T-helper 1 cell treated with Interleukin-12 subunit alpha and Interleukin-12 subunit beta and Interleukin-4 antibody, amounts not matched to agents 30 μg/mL and 1 μg/mL, for 36 hours (primary cell): Measurements from ENCODE around the gene FAM131C.
A peak's percentile ranks its signal among the peaks of the same experiment; 100 is the strongest.

Source experiments
- H3K27ac Mint-ChIP-seq: one replicate; pipeline ENCODE4 v1.8.0; 2021; ENCODE audit warnings: mild to moderate bottlenecking, mixed read lengths
- H3K27me3 Mint-ChIP-seq: one replicate; pipeline ENCODE4 v1.8.0; 2021; ENCODE audit warnings: low read depth, mixed read lengths
- H3K36me3 Mint-ChIP-seq: one replicate; pipeline ENCODE4 v1.8.0; 2021; ENCODE audit warnings: low read depth, mixed read lengths
- H3K4me1 Mint-ChIP-seq: one replicate; pipeline ENCODE4 v1.8.0; 2021; ENCODE audit warnings: low read depth, mixed read lengths
- H3K4me3 Mint-ChIP-seq: one replicate; pipeline ENCODE4 v1.8.0; 2021; ENCODE audit warnings: mild to moderate bottlenecking, moderate library complexity, mixed read lengths
- H3K9me3 Mint-ChIP-seq: one replicate; pipeline ENCODE4 v1.8.0; 2021; ENCODE audit warnings: mixed read lengths

Gene FAM131C

DNA sequence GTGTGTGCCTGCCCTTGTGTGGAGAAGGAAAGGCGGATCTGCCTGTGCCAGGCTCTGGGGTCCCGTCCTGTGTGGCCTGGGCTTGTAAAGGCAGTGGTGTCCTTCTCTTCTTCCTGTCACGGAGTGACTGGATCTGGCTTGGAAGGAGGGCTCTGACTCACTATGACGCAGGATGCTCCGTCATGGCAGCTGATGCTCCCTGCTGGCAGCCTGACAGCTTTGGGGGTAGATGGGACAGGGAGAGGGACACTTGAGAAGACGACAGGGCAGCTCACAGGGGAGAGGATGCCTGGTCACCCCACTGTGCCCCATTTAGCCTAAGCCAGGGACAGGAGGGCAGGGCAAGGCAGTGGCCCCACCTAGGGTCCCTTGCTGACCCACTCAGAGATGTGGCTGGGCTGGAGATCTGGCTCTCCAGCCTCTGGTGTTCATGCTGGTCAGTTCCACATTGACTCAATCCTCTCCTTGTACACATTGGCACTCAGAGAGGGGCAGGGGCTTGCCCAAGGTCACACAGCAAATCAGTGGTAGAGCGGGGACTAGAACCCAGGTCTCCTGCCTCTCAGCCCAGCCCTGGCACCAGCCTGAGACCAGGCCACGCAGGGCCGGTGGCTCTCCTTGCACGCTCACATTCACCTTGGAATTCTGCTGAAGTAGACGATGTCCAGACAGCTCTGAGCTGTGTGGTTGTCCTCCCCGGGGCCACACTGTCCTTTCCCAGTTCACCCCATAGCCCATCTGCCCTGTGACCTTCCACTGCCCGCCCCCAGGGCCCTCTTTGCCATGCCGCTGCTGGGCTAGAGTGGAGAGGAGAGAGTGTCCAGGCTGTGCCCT lies 2.8 kb upstream of the FAM131C start:
- Mint-ChIP-seq H3K36me3 (no peaks in the 10 kb centered on the region), H3K4me3 (no peak overlapping the region)

DNA sequence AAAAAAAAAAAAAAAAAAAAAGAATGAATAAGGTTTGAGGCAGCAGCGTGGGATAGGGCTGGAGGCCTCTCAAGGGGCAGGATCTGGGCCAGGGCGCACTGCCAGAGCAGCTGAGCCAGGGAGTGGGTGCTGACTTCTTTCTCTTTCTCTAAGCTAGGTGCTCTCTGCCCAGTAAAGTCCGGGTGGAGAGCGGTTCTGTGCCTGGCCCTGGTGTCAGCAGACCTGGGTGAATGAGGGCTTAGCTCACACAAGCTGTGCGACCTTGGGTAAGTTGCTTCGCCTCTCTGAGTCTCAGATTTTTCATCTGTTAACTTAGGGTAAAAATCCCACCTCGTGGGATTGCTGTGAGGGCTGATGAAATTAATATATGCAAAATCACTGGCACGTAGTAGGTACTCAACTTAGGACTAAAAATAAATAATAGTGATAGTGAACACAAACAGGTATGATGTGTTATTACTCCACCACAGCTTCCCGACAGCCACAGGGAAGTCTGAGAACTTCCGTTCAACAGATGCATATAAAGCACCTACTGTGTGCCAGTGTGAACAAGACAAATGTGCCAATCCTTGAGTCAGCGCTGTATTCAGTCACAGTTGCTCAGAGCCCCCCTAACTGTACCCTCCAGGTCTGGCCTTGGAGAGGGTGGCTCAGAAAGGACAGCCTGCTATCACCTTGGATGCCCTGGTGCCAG lies 2.0 kb upstream of the FAM131C start:
- Mint-ChIP-seq H3K36me3 (no peaks in the 10 kb centered on the region), H3K9me3 (no peaks in the 10 kb centered on the region), H3K27ac (no peak overlapping the region), H3K4me1 (peaks cover 11% of the 10 kb centered on the region), H3K27me3 (peaks cover 26% of the 10 kb centered on the region), H3K4me3 (no peak overlapping the region)

More for the DNA sequence above, 2.8 kb upstream of the FAM131C start:
- no peak overlapping the region for H3K27ac Mint-ChIP-seq
- H3K4me1 Mint-ChIP-seq, result peaks cover 11% of the 10 kb centered on the region
- H3K27me3 Mint-ChIP-seq, result peaks cover 25% of the 10 kb centered on the region
- no peaks in the 10 kb centered on the region for H3K9me3 Mint-ChIP-seq

DNA sequence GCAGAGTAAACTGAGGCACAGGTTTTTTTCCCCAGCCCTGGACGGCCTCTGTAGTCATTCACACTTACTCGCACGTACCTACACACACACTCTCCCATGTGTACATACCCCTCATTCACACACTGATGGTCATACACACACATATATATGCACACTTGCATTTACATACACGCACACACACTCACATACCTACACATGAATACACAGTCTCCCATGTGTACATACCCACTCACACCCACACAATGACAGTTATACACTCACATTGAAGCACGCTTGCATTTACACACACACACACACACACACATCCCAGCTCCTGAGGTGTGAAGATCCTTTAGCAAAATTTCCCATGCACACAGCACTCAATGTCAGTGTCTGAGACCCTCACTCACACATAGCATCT lies 766 bp upstream of the FAM131C start:
- H3K4me3 Mint-ChIP-seq, result peak overlapping the region; percentile 17
- H3K9me3 Mint-ChIP-seq, result no peaks in the 10 kb centered on the region
- peaks cover 26% of the 10 kb centered on the region for H3K27me3 Mint-ChIP-seq
- no peaks in the 10 kb centered on the region for H3K36me3 Mint-ChIP-seq
- peaks cover 18% of the 10 kb centered on the region for H3K4me1 Mint-ChIP-seq
- H3K27ac Mint-ChIP-seq, result no peak overlapping the region

DNA sequence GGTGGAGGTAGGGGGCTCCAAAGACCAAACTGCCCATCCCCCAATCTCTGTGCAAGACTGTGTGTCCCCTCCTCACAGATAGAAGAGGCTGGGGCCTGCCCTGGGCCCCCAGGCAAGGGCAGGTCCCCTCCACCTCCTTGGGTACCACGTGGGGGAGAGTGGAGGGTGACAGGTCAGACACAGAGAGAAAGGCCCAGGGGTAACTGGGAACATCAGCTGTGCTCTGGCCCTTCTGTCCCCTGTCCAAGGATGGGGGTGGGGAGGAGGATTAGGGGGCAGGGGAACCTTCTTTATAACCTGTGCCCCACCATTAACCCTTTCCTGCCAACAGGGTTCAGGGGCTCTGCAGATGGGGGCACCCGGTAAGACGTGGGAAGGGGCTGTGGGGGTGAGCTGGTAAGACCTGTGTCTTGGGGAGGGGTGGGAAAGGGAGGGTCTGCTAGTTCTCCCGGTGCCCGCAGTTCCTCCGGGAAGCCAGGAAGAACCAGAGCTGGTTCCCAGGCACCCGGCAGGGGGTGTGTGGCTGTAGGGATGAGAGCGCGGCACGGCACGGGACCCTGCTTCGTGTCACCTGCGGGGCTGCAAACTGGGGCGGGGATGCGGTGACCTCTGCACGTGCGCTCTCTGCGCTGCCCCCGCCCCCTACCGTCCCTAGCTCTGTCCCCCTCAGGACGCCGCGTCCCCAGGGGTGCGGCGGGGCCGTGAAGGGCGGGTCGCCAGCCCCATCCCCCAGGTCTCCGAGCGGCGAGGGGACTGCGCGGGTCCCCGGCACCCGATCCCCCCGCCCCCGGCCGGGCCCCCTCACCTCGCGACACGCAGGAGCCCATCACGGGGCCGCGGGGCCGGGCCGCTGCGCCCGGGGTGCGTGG lies 601 bp downstream of the FAM131C start:
- no peak overlapping the region for H3K27ac Mint-ChIP-seq
- H3K4me3 Mint-ChIP-seq, result no peak overlapping the region

DNA sequence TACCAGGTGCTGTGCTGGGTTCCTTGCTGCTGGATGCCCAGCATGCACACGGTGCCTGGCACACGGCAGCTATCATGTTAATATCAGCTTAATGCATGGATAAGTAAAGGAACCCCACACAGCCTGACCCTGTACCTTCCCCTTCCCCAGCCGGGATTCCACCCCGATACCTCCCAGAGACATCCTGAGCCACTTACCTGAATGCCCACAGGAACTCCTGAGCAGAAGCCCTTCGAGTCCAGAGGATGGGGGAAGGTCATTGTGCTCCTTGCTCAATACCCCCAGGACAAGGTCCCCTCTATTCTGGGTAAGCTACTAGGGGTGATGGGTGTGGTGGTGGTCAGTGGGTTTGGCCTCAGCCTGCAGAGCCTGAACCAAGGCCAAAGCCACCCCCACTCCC lies 1.4 kb downstream of the FAM131C start:
- Mint-ChIP-seq H3K4me3 (no peak overlapping the region), H3K27me3 (peaks cover 31% of the 10 kb centered on the region), H3K27ac (no peak overlapping the region), H3K36me3 (no peaks in the 10 kb centered on the region), H3K9me3 (no peaks in the 10 kb centered on the region), H3K4me1 (peaks cover 20% of the 10 kb centered on the region)

More for the DNA sequence above, 601 bp downstream of the FAM131C start:
- Mint-ChIP-seq H3K27me3 (peaks cover 26% of the 10 kb centered on the region), H3K9me3 (no peaks in the 10 kb centered on the region), H3K4me1 (peaks cover 17% of the 10 kb centered on the region), H3K36me3 (no peaks in the 10 kb centered on the region)

DNA sequence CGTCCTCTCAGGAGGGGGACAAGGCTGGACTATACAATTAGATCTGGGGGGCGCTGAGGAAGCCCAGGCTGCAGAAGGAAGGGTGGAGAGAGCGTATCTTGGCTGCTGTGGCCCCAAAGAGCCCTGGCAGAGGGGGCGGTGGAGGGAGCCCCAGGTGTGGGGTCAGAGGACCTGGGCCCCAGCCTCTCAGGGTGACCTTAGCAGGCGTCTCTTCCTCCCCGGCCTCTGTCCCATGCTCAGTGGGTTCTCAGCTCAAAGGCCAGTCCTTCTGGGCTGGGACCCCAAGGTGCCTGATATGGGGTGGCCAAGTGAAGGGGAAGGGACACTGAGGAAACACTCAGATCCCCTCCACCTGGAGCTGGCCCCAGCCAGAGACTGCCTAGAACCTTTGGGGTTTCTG lies 1.8 kb downstream of the FAM131C start:
- no peak overlapping the region for H3K4me3 Mint-ChIP-seq
- H3K9me3 Mint-ChIP-seq, result no peaks in the 10 kb centered on the region
- peaks cover 31% of the 10 kb centered on the region for H3K27me3 Mint-ChIP-seq
- no peak overlapping the region for H3K27ac Mint-ChIP-seq
- H3K4me1 Mint-ChIP-seq, result peaks cover 20% of the 10 kb centered on the region
- H3K36me3 Mint-ChIP-seq, result no peaks in the 10 kb centered on the region

DNA sequence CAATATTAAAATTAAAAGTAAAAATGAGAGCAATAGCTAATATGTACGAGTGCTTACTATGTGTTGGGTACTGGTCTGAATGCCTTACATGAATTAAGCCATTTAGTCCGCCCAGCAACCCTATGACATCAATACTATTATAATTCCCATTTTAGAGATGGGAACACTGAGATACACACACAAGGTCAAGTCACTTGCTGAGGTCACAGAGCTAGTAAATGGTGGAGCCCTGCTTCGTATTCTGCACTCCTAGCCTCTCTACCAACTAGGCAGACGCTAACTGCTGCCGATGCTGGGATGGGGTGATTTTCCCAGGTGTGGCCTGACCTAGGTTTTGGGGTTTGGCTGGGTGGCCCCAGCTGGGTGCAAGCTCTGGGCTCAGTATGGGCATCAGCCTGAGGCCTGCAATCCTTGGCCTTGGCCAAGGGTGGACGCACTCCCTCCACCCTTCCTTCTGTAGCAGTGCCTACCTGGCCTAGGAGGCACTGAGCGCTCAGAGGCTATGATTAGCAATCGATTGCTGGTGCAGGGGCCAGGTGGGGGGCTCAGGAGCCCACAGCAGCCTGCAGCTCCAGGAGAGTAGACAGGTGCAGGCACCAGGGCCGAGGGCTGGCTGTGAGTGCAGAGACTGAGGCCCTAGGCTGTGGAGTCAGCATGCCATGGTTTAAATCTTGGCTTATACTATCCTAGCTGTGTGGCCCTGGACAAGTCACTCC lies 2.7 kb downstream of the FAM131C start:
- H3K27ac Mint-ChIP-seq, result no peak overlapping the region
- H3K36me3 Mint-ChIP-seq, result no peaks in the 10 kb centered on the region
- H3K4me1 Mint-ChIP-seq, result peaks cover 20% of the 10 kb centered on the region
- peaks cover 31% of the 10 kb centered on the region for H3K27me3 Mint-ChIP-seq
- H3K4me3 Mint-ChIP-seq, result no peak overlapping the region
- no peaks in the 10 kb centered on the region for H3K9me3 Mint-ChIP-seq

DNA sequence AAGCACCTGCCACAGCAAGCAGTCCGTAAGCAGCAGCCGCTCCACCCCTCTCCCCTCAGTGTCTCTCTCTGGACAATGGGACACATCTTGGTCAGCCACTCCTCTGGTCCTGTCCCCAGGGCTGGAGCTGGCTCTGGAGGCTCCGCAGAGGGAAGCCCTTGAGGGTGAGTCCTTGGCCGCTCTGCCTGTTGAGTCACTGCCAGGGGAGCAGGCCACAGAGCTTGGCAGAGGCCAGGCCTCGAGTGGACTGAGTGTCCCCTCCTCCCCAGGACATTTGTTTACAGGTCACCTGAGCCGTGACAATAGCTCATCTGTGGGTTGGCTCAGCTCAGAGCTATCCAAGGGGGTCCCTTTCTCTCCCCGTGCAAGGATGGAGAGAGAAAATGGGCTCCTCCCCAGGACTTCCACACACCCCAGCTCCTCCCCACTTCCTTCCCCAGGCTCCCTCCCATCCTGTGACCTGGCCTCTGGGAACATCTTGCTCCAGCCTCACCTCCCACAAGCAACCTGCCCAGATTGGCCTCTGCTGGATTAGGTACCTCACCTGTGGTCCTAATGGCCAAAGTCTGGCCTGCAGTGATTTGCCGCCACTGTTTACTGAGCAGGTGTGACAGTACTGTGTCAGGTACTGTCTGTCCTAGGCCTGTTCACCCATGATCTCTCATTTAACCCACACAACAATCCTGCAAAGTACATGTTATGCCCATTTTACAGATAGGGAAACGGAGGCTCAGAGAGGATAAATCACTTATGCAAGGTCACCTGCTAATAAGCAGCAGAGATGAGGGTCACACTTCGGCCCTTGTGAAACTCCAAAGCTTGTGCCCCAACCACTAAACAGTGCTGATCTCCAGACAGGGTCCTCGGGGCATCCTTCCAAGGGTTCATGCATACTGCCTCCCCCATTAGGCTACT lies 4.8 kb downstream of the FAM131C start:
- Mint-ChIP-seq H3K27me3 (peaks cover 27% of the 10 kb centered on the region), H3K4me3 (no peak overlapping the region), H3K9me3 (no peaks in the 10 kb centered on the region), H3K4me1 (peaks cover 36% of the 10 kb centered on the region), H3K27ac (no peak overlapping the region), H3K36me3 (no peaks in the 10 kb centered on the region)

DNA sequence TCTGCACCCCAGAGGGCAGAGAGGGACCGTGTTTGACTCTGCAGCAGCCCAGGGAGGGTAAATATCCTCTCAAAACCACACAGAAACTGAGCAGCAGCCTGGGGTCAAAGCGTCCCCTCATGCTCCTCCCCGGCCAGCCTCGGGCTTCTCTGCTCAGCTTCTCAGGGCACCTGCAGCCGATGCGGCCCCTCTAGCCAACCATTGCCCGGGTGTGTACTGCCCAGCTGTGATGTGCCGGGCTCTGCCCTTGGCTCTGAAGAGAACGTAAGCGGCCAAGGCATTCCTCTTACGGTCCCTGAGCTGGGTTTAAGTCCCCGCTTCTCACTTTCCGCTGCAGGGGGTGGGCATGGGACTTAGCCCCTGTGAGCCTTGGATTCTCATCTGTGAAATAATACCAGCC lies 5.5 kb downstream of the FAM131C start:
- Mint-ChIP-seq H3K27ac (no peak overlapping the region), H3K27me3 (peaks cover 27% of the 10 kb centered on the region), H3K4me1 (peaks cover 36% of the 10 kb centered on the region), H3K36me3 (no peaks in the 10 kb centered on the region), H3K4me3 (no peak overlapping the region), H3K9me3 (no peaks in the 10 kb centered on the region)

DNA sequence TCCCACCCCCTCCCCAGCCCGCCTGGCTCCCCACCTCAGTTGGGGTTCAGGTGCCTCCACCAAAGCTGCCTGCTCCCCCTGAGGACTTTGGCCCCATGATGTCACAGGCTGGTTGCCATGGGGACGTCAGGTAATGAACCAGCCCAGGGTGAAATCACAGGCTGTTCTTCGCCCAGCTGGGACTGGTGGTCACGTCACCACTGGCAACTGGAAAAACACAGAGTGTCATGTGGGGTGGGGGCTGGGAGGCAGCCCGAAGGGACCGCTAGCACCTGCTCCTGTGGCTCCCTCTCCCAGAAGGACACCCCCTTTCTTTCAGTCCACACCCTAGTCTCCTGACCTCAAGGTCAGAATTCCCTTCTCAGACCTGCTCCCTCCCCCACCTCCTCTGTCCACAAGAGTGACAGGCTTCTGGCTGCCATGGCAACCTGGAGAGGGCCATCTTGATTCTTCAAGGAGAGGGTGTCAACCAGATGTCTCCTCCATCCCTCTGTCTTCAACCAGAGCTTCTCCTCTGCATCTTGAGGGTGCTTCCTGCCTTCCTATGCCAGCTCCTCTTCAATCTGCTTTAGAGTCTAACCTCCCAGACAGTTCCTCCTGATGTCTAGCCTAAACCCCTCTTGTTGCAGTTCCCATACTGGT lies 6.2 kb downstream of the FAM131C start:
- no peak overlapping the region for H3K4me3 Mint-ChIP-seq

DNA sequence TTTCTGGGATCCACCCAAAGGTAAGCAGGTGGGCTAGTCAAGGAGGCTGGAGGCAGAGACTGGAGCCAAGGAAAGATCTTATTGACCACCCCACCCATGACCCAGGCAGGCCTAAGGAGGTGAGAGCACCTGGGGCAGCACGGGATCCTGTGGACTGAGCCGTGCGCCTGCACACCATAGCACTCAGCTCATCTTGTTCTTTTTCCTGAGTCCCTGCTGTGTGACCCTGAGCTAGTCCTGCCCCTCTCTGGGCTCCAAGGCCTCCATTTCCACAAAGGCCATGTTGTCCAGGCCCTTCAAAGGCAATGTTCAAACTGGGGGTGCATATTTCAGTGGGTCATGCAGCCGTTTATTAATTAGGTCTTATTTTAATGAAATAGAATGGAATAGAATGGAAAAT lies 7.2 kb downstream of the FAM131C start:
- H3K9me3 Mint-ChIP-seq, result no peaks in the 10 kb centered on the region
- no peaks in the 10 kb centered on the region for H3K36me3 Mint-ChIP-seq
- peaks cover 34% of the 10 kb centered on the region for H3K4me1 Mint-ChIP-seq
- no peak overlapping the region for H3K27ac Mint-ChIP-seq
- no peak overlapping the region for H3K4me3 Mint-ChIP-seq
- H3K27me3 Mint-ChIP-seq, result peaks cover 13% of the 10 kb centered on the region

More for the DNA sequence above, 6.2 kb downstream of the FAM131C start:
- Mint-ChIP-seq H3K27me3 (peaks cover 21% of the 10 kb centered on the region), H3K4me1 (peaks cover 36% of the 10 kb centered on the region), H3K9me3 (no peaks in the 10 kb centered on the region), H3K27ac (no peak overlapping the region), H3K36me3 (no peaks in the 10 kb centered on the region)

DNA sequence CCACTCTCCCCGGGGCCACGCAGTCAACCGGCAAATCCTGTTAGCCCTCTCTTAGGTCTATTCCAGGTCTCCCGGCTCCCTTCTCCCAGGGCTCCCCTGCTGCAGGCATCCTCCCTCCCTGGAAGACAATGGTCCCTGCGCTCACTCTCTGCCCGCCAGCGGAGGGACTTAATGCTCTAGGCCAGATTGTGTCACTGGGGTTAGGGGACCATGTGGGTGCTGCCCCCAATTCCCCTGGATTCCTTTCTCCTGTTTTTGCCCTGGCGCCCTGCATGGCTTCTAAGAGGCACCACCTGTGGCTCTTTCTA lies 8.2 kb downstream of the FAM131C start:
- peaks cover 32% of the 10 kb centered on the region for H3K4me1 Mint-ChIP-seq
- no peaks in the 10 kb centered on the region for H3K9me3 Mint-ChIP-seq
- H3K27me3 Mint-ChIP-seq, result peaks cover 18% of the 10 kb centered on the region
- peak overlapping the region; percentile 75 for H3K4me3 Mint-ChIP-seq
- no peaks in the 10 kb centered on the region for H3K36me3 Mint-ChIP-seq
- H3K27ac Mint-ChIP-seq, result peak overlapping the region; percentile 26
